B cell (primary cell): ENCODE results near the gene FTO.

ENCODE experiments used
- EZH2 ChIP-seq: IDR thresholded peaks from 2 replicates; pipeline ENCODE4 v1.6.1; 2012; ENCODE audit warnings: borderline replicate concordance, low read depth, mild to moderate bottlenecking, moderate library complexity, low read length; ENCODE audit not compliant: insufficient read depth, poor library complexity, severe bottlenecking
- TF ChIP-seq, protein P1 (sequence below): fragments of 200-600 bp; IDR thresholded peaks from one replicate; pipeline ENCODE4 v1.8.0; 2022; ENCODE audit warnings: antibody characterized with exemption, mild to moderate bottlenecking

DNA sequence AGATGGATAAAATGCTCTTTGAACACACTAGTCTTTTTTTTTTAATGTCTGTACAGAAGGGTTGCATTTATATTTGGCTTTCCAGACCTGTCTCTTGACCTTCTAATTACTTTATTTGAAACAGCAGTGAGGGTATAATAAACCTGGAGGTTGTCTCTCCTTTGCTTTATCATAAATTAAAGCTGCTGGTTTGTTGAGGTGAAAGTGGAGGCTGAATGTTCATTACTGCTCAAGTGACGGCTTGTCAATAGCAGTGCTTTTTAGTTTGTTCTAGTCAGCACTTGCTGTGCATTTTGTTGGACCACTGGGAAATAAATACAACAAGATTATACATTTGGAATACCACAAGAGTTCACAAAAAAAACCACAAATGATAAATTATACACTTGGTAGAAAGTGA, 318.4 kb downstream of the FTO start:
- TF ChIP-seq, protein P1, sequence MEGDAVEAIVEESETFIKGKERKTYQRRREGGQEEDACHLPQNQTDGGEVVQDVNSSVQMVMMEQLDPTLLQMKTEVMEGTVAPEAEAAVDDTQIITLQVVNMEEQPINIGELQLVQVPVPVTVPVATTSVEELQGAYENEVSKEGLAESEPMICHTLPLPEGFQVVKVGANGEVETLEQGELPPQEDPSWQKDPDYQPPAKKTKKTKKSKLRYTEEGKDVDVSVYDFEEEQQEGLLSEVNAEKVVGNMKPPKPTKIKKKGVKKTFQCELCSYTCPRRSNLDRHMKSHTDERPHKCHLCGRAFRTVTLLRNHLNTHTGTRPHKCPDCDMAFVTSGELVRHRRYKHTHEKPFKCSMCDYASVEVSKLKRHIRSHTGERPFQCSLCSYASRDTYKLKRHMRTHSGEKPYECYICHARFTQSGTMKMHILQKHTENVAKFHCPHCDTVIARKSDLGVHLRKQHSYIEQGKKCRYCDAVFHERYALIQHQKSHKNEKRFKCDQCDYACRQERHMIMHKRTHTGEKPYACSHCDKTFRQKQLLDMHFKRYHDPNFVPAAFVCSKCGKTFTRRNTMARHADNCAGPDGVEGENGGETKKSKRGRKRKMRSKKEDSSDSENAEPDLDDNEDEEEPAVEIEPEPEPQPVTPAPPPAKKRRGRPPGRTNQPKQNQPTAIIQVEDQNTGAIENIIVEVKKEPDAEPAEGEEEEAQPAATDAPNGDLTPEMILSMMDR: no peak
- no peak for TF ChIP-seq EZH2
